ENCODE data around the gene AUTS2.

DNA sequence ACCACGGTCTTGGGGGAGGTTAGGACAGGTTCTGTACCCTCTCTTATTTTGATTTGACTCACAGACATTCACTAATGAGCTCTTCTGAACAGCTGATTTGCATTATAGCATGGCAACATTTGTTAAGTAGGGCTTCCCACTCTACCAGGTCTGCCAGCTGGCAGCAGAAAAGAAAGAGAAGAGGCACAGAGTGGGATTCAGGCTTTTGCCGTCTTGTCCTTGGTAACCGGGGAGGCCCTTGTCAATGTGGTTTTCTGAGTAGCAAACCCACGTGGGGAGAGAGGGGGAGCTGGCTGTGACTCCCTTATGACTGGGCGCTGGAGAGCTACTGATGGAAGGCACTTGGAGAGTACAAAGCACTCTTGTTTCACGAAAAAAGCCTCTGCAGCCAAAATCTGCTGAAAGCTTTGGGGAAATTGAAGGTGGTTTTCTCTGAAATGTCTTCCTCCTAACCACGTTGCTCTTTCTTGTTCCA lies 1178.4 kb downstream of the AUTS2 start:
- TF ChIP-seq, protein P1, sequence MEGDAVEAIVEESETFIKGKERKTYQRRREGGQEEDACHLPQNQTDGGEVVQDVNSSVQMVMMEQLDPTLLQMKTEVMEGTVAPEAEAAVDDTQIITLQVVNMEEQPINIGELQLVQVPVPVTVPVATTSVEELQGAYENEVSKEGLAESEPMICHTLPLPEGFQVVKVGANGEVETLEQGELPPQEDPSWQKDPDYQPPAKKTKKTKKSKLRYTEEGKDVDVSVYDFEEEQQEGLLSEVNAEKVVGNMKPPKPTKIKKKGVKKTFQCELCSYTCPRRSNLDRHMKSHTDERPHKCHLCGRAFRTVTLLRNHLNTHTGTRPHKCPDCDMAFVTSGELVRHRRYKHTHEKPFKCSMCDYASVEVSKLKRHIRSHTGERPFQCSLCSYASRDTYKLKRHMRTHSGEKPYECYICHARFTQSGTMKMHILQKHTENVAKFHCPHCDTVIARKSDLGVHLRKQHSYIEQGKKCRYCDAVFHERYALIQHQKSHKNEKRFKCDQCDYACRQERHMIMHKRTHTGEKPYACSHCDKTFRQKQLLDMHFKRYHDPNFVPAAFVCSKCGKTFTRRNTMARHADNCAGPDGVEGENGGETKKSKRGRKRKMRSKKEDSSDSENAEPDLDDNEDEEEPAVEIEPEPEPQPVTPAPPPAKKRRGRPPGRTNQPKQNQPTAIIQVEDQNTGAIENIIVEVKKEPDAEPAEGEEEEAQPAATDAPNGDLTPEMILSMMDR (IDR thresholded peaks at IDR 0.05; ENCODE audit: control extremely low read depth in 1 of 3, insufficient read depth in 1 of 3, low read depth in 1 of 3, low read length in 3 of 3) = no peak
- TF ChIP-seq EP300 (IDR thresholded peaks at IDR 0.05; ENCODE audit: borderline replicate concordance in 1 of 2, low read depth in 2 of 2, low read length in 2 of 2) (no peak), GABPA (IDR thresholded peaks at IDR 0.05; ENCODE audit: borderline replicate concordance, insufficient read depth, low read length) (no peak), SIN3A (conservative IDR thresholded peaks at IDR 0.05 in 1 of 2, IDR thresholded peaks at IDR 0.05 in 1 of 2; ENCODE audit: low read depth in 1 of 2, low read length in 2 of 2) (no peak), POLR2AphosphoS5 (IDR thresholded peaks at IDR 0.05; ENCODE audit: low read depth, low read length) (no peak), EZH2 (IDR thresholded peaks at IDR 0.05; ENCODE audit: low read depth, low read length, severe bottlenecking) (no peak)
